H9 (cell line): ENCODE results near the gene LRRC27. TPM values are rescaled to one million over a fixed set of nuclear protein-coding genes. Genes with fewer than 3 reads are reported as not detected.

Source experiments
- DNase-seq: peaks from one replicate; pipeline ENCODE4 v3.0.0-alpha.2; 2017
- H2AFZ ChIP-seq: one replicate; pipeline ENCODE4 v1.6.1; 2013; ENCODE audit warnings: mild to moderate bottlenecking, low read length, control low read depth, moderate library complexity
- H2AK5ac ChIP-seq: 2 replicates; pipeline ENCODE4 v1.6.1; 2013; ENCODE audit warnings: low read length, control low read depth, mixed read lengths; ENCODE audit not compliant: insufficient read length
- H2BK120ac ChIP-seq: one replicate; pipeline ENCODE4 v1.6.1; 2013; ENCODE audit warnings: low read depth, mild to moderate bottlenecking, low read length, control low read depth, inconsistent platforms; ENCODE audit not compliant: poor library complexity, severe bottlenecking
- H2BK12ac ChIP-seq: 2 replicates; pipeline ENCODE4 v1.6.1; 2013; ENCODE audit warnings: low read length, control low read depth, mixed read lengths, low read depth; ENCODE audit not compliant: insufficient read length
- H2BK15ac ChIP-seq: 2 replicates; pipeline ENCODE4 v1.6.1; 2013; ENCODE audit warnings: low read depth, low read length, control low read depth
- H2BK20ac ChIP-seq: one replicate; pipeline ENCODE4 v1.6.1; 2013; ENCODE audit warnings: low read depth, mild to moderate bottlenecking, low read length, control low read depth, inconsistent platforms; ENCODE audit not compliant: poor library complexity, severe bottlenecking
- H2BK5ac ChIP-seq: 2 replicates; pipeline ENCODE4 v1.6.1; 2013; ENCODE audit warnings: low read length, control low read depth, mixed read lengths; ENCODE audit not compliant: insufficient read length
- H3K14ac ChIP-seq: 2 replicates; pipeline ENCODE4 v1.6.1; 2013; ENCODE audit warnings: low read length, control low read depth; ENCODE audit not compliant: insufficient read depth
- H3K18ac ChIP-seq: 2 replicates; pipeline ENCODE4 v1.6.1; 2013; ENCODE audit warnings: low read depth, mild to moderate bottlenecking, mixed read lengths, low read length, control low read depth; ENCODE audit not compliant: insufficient read length
- H3K23ac ChIP-seq: 2 replicates; pipeline ENCODE4 v1.6.1; 2013; ENCODE audit warnings: low read length, control low read depth, mixed read lengths, low read depth; ENCODE audit not compliant: insufficient read length
- H3K23me2 ChIP-seq: 2 replicates; pipeline ENCODE4 v1.6.1; 2013; ENCODE audit warnings: low read depth, mild to moderate bottlenecking, mixed read lengths, low read length, control low read depth; ENCODE audit not compliant: insufficient read length, poor library complexity, severe bottlenecking
- H3K27ac ChIP-seq: 2 replicates; pipeline ENCODE4 v1.5.1; 2013; ENCODE audit warnings: low read length, control low read depth, mixed read lengths, low read depth; ENCODE audit not compliant: insufficient read length
- H3K27me3 ChIP-seq: 2 replicates; pipeline ENCODE4 v1.6.1; 2013; ENCODE audit warnings: low read length, control low read depth, inconsistent platforms; ENCODE audit not compliant: insufficient read depth
- H3K4ac ChIP-seq: 2 replicates; pipeline ENCODE4 v1.6.1; 2013; ENCODE audit warnings: low read depth, mild to moderate bottlenecking, control low read depth, inconsistent platforms, low read length, moderate library complexity
- H3K4me1 ChIP-seq: 2 replicates; pipeline ENCODE4 v1.6.1; 2013; ENCODE audit warnings: low read length, control low read depth, inconsistent platforms; ENCODE audit not compliant: insufficient read depth
- H3K4me2 ChIP-seq: 2 replicates; pipeline ENCODE4 v1.6.1; 2013; ENCODE audit warnings: low read length, control low read depth, mixed read lengths; ENCODE audit not compliant: insufficient read length, insufficient read depth
- H3K56ac ChIP-seq: 2 replicates; pipeline ENCODE4 v1.6.1; 2013; ENCODE audit warnings: low read depth, mild to moderate bottlenecking, mixed read lengths, low read length, control low read depth; ENCODE audit not compliant: insufficient read length
- H3K79me1 ChIP-seq: 2 replicates; pipeline ENCODE4 v1.6.1; 2013; ENCODE audit warnings: low read depth, mild to moderate bottlenecking, moderate library complexity, low read length, control low read depth, inconsistent platforms; ENCODE audit not compliant: insufficient read depth, poor library complexity, severe bottlenecking
- H3K79me2 ChIP-seq: 2 replicates; pipeline ENCODE4 v1.6.1; 2013; ENCODE audit warnings: low read length, control low read depth, inconsistent platforms; ENCODE audit not compliant: insufficient read depth
- H3K9ac ChIP-seq: 2 replicates; pipeline ENCODE4 v1.6.1; 2013; ENCODE audit warnings: low read length, control low read depth, mixed read lengths; ENCODE audit not compliant: insufficient read length; ENCODE audit errors: extremely low read depth
- H3K9me3 ChIP-seq: one replicate; pipeline ENCODE4 v1.6.1; 2013; ENCODE audit warnings: low read depth, low read length, inconsistent platforms; ENCODE audit not compliant: control insufficient read depth
- H3T11ph ChIP-seq: one replicate; pipeline ENCODE4 v1.6.1; 2013; ENCODE audit warnings: mild to moderate bottlenecking, low read length, control low read depth, inconsistent platforms
- H4K20me1 ChIP-seq: one replicate; pipeline ENCODE4 v1.6.1; 2013; ENCODE audit not compliant: control insufficient read depth, insufficient read length, insufficient read depth
- H4K5ac ChIP-seq: 2 replicates; pipeline ENCODE4 v1.6.1; 2013; ENCODE audit warnings: low read depth, mild to moderate bottlenecking, mixed read lengths, low read length, control low read depth; ENCODE audit not compliant: insufficient read length
- H4K8ac ChIP-seq: replicated peaks from 2 replicates; pipeline ENCODE4 v1.6.1; 2013; ENCODE audit warnings: low read length, control low read depth, mixed read lengths, low read depth; ENCODE audit not compliant: insufficient read length
- H4K91ac ChIP-seq: 2 replicates; pipeline ENCODE4 v1.6.1; 2013; ENCODE audit warnings: low read depth, mild to moderate bottlenecking, moderate library complexity, mixed read lengths, low read length, control low read depth; ENCODE audit not compliant: insufficient read length
- H3K27ac Mint-ChIP-seq, 3 experiments: 2 replicates in 2 of 3; 3 replicates in 1 of 3; pipeline ENCODE4 v1.8.0; 2020 to 2021; ENCODE audit warnings: mixed read lengths in 3 of 3, mild to moderate bottlenecking in 1 of 3, moderate library complexity in 1 of 3
- H3K27me3 Mint-ChIP-seq: 2 replicates; pipeline ENCODE4 v1.8.0; 2021; ENCODE audit warnings: low read depth, mild to moderate bottlenecking, moderate library complexity, mixed read lengths
- H3K36me3 Mint-ChIP-seq, 3 experiments: 2 replicates in 2 of 3; 3 replicates in 1 of 3; pipeline ENCODE4 v1.8.0; 2020 to 2021; ENCODE audit warnings: low read depth in 3 of 3, mixed read lengths in 3 of 3; ENCODE audit not compliant: insufficient read depth in 1 of 3
- H3K4me1 Mint-ChIP-seq, 2 experiments: 2 replicates each; pipeline ENCODE4 v1.8.0; 2020; ENCODE audit warnings: mixed read lengths in 2 of 2
- H3K4me3 Mint-ChIP-seq, 2 experiments: 2 replicates in 1 of 2; 3 replicates in 1 of 2; pipeline ENCODE4 v1.8.0; 2020 to 2021; ENCODE audit warnings: mild to moderate bottlenecking in 2 of 2, mixed read lengths in 2 of 2, moderate library complexity in 1 of 2
- H3K9me3 Mint-ChIP-seq, 2 experiments: 2 replicates in 1 of 2; 3 replicates in 1 of 2; pipeline ENCODE4 v1.8.0; 2020; ENCODE audit warnings: mild to moderate bottlenecking in 2 of 2, mixed read lengths in 2 of 2, moderate library complexity in 1 of 2
- CTCF ChIP-seq: fragments of 200-600 bp; sonication (generic); conservative IDR thresholded peaks from 3 replicates; pipeline ENCODE4 v1.8.0; 2021; ENCODE audit warnings: antibody characterized with exemption, mild to moderate bottlenecking
- WGBS: extraction: QIAGEN DNeasy Blood & Tissue Kit; methylation state at CpG from one replicate; pipeline ENCODE4 v1.1.7; 2013; ENCODE audit warnings: missing lambda C conversion rate, low lambda C conversion rate, mixed read lengths; ENCODE audit not compliant: insufficient read length; ENCODE audit errors: extremely low coverage; 5-methylcytosine and 5-hydroxymethylcytosine counted together
- total RNA-seq: library from RNA; stranded (reverse); gene quantifications from 2 replicates; pipeline ENCODE4 v1.2.1, GENCODE V29; 2021

Gene LRRC27
- total RNA-seq, 1 experiment from 2014 or later, result 2.7 TPM

DNA sequence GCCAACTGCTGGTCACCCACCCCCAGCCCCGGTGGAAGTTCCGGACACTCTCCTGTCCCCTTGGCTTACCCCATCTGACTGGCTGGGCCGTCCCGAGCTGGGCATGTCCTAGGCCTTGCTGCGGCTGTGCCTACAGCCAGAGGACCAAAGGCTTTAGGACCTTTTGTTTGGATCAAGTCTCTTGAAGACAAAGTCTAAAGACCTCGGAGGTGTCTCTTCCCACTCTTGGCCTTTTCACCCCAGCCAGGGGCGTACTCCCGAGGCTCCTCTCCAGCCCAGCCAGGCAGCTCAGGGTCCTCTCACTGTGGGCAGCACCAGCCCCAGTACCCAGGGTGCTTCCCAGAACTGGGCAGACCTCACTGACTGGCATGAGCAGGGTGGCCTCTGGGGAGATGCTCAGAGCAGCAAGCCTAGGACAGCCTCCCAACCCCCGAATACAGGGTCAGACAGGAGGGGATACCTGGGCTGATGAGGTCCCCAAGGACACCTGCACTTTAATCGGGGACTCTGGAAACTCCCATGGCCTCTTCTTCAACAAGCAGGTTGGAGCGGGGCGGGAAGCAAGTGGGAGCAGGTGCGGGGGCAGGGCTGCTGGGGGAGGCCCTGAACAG, 62.3 kb downstream of the LRRC27 start:
- Mint-ChIP-seq H3K27me3 (peaks cover 18% of the 10 kb centered on the region), H3K4me1 (peaks cover 7 to 11% of the 10 kb centered on the region in 2 experiments), H3K4me3 (no peak overlapping the region), H3K27ac (no peak overlapping the region), H3K36me3 (peaks cover 0 to 8% (median 7%) of the 10 kb centered on the region in 3 experiments; a peak in 3 of 7 replicates), H3K9me3 (peaks cover 8 to 9% of the 10 kb centered on the region in 2 experiments)
- TF ChIP-seq CTCF, result no peak
- Histone ChIP-seq H3K9ac (no peak overlapping the region), H2BK120ac (no peak overlapping the region), H3K4ac (no peak overlapping the region), H3K23me2 (peaks cover 7% of the 10 kb centered on the region), H3K9me3 (no peaks in the 10 kb centered on the region), H2BK12ac (no peak overlapping the region), H2AFZ (no peak overlapping the region), H4K91ac (no peak overlapping the region), H3T11ph (no peak overlapping the region), H3K18ac (no peak overlapping the region), H4K20me1 (no peaks in the 10 kb centered on the region), H3K14ac (no peak overlapping the region), H3K4me2 (no peak overlapping the region), H3K56ac (no peak overlapping the region), H2AK5ac (no peak overlapping the region), H4K8ac (no peak overlapping the region), H3K27me3 (no peaks in the 10 kb centered on the region), H2BK20ac (no peak overlapping the region), H3K79me1 (no peaks in the 10 kb centered on the region), H2BK15ac (no peak overlapping the region), H3K79me2 (no peaks in the 10 kb centered on the region), H3K23ac (no peak overlapping the region), H3K4me1 (no peaks in the 10 kb centered on the region; the same call in 1 of the 2 replicates), H4K5ac (no peak overlapping the region), H2BK5ac (no peak overlapping the region), H3K27ac (no peak overlapping the region)
- no CpG with 5 or more reads among the region's 13 CpGs for WGBS
- DNase-seq, result no peak
